GM20000 (cell line): ENCODE results near the gene VSX2.

Source experiments
- DNase-seq: peaks from one replicate; pipeline ENCODE4 v3.0.0; 2012; ENCODE audit warnings: low spot score
- CTCF ChIP-seq: IDR thresholded peaks from 2 replicates; pipeline ENCODE4 v1.5.1; 2012; ENCODE audit warnings: mild to moderate bottlenecking, control low read depth; ENCODE audit errors: extremely low read depth, missing control alignments

VSX2 gene

GRCh38 chr14:74292061-74292460 lies 52.8 kb downstream of the VSX2 start:
- no peak for TF ChIP-seq CTCF

GRCh38 chr14:74293606-74294005 lies 54.4 kb downstream of the VSX2 start:
- DNase-seq = no peak
- no peak for TF ChIP-seq CTCF

More at GRCh38 chr14:74292061-74292460, 52.8 kb downstream of the VSX2 start:
- no peak for DNase-seq

- DNase-seq = no peak
- TF ChIP-seq CTCF = no peak
Measured at GRCh38 chr14:74296037-74296467, 56.8 kb downstream of the VSX2 start.

GRCh38 chr14:74297986-74298385 lies 58.7 kb downstream of the VSX2 start:
- DNase-seq = no peak
- TF ChIP-seq CTCF = no peak

GRCh38 chr14:74299061-74299545 lies 59.9 kb downstream of the VSX2 start:
- no peak for TF ChIP-seq CTCF
- no peak for DNase-seq

- no peak for TF ChIP-seq CTCF
- DNase-seq = no peak
Measured at GRCh38 chr14:74301594-74302151, 62.4 kb downstream of the VSX2 start.

GRCh38 chr14:74302152-74302628 lies 62.9 kb downstream of the VSX2 start:
- TF ChIP-seq CTCF = no peak
- peak; percentile 73 for DNase-seq
